GM20431 (cell line): ENCODE data around the gene CHD9.

ENCODE experiments used
- in situ Hi-C: fragments of 300-500 bp; cut with MseI, MboI; formaldehyde crosslinking; loops from one replicate; pipeline ENCODE4 v1.15.0; 2020; ENCODE audit warnings: low sequenced_read_pairs; ENCODE audit not compliant: unreplicated experiment

CHD9 gene

GRCh38 chr16:53334581-53334980, 279.8 kb downstream of the CHD9 start:
- in situ Hi-C loops: no loop called here

GRCh38 chr16:53337294-53337693, 282.5 kb downstream of the CHD9 start:
- in situ Hi-C loops: no loop called here

- in situ Hi-C loops: no loop called here
Measured at GRCh38 chr16:53341792-53342191, 287.0 kb downstream of the CHD9 start.

GRCh38 chr16:53355064-53355463, 300.3 kb downstream of the CHD9 start:
- in situ Hi-C loops: no loop called here

GRCh38 chr16:53356478-53357207, 301.9 kb downstream of the CHD9 start:
- in situ Hi-C loops: no loop called here

GRCh38 chr16:53357208-53357586, 302.4 kb downstream of the CHD9 start:
- in situ Hi-C loops: no loop called here

GRCh38 chr16:53357955-53358354, 303.2 kb downstream of the CHD9 start:
- in situ Hi-C loops: no loop called here

- in situ Hi-C loops: no loop called here
Measured at GRCh38 chr16:53358884-53359283, 304.1 kb downstream of the CHD9 start.

- in situ Hi-C loops: no loop called here
Measured at GRCh38 chr16:53369921-53370320, 315.1 kb downstream of the CHD9 start.

- in situ Hi-C loops: no loop called here
Measured at GRCh38 chr16:53370827-53371226, 316.0 kb downstream of the CHD9 start.

- in situ Hi-C loops: no loop called here
Measured at GRCh38 chr16:53372992-53373871, 318.4 kb downstream of the CHD9 start.

- in situ Hi-C loops: no loop called here
Measured at GRCh38 chr16:53374800-53375199, 320.0 kb downstream of the CHD9 start.

- in situ Hi-C loops: no loop called here
Measured at GRCh38 chr16:53378138-53378537, 323.3 kb downstream of the CHD9 start.
